ENCODE data around the gene CDK4.

The CDK4 gene

DNA sequence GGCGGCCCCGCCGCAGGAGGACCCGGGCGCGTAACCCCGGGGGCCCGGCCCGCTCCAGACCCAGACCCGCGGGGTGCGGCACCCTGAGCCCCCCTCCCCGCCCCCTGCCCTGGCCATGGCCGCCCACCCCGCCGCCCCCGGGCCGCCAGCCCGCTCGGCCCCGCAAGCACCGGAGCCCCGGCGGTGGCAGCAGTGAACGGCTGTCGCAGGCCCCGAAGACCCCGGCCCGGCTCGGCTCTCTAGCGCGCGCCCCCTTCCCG is 3.0 kb upstream of the CDK4 start:
- DNase-seq (ENCODE audit: low spot score): no peak
- Histone ChIP-seq H3K27ac (ENCODE audit: poor library complexity, severe bottlenecking) (peak overlapping the region; percentile 65), H3K9me3 (ENCODE audit: severe bottlenecking) (no peaks in the 10 kb centered on the region), H3K36me3 (ENCODE audit: low read depth) (peaks cover 20% of the 10 kb centered on the region), H3K27me3 (ENCODE audit: insufficient read depth, poor library complexity, severe bottlenecking) (no peaks in the 10 kb centered on the region), H3K4me3 (ENCODE audit: severe bottlenecking) (peak overlapping the region; percentile 78), H3K4me1 (ENCODE audit: insufficient read depth, poor library complexity, severe bottlenecking) (peaks cover 8% of the 10 kb centered on the region)
- no peak for TF ChIP-seq CTCF (IDR thresholded peaks at IDR 0.05; ENCODE audit: poor library complexity, severe bottlenecking)
- ATAC-seq (ENCODE audit: low read depth): no peak

GRCh38 chr12:57754411-57755193 is 2.5 kb upstream of the CDK4 start, which contains the start of gene MARCHF9:
Gene MARCHF9, plus strand, starts transcription at chr12:57755103. Its CDS starts 426 bp downstream, at chr12:57755529.
- ATAC-seq (ENCODE audit: low read depth) (peak; percentile 61), DNase-seq (ENCODE audit: low spot score) (peak; percentile 88)
- no peak for TF ChIP-seq CTCF (IDR thresholded peaks at IDR 0.05; ENCODE audit: poor library complexity, severe bottlenecking)
- no peaks in the 10 kb centered on the region for H3K9me3 ChIP-seq (ENCODE audit: severe bottlenecking)
- H3K27me3 ChIP-seq (ENCODE audit: insufficient read depth, poor library complexity, severe bottlenecking): no peaks in the 10 kb centered on the region
- peak within 1 kb of the TSS; percentile 65 for H3K27ac ChIP-seq (ENCODE audit: poor library complexity, severe bottlenecking)
- peaks cover 25% of the 10 kb centered on the region for H3K36me3 ChIP-seq (ENCODE audit: low read depth)
- peaks cover 8% of the 10 kb centered on the region for H3K4me1 ChIP-seq (ENCODE audit: insufficient read depth, poor library complexity, severe bottlenecking)
- peak within 1 kb of the TSS; percentile 78 for H3K4me3 ChIP-seq (ENCODE audit: severe bottlenecking)

DNA sequence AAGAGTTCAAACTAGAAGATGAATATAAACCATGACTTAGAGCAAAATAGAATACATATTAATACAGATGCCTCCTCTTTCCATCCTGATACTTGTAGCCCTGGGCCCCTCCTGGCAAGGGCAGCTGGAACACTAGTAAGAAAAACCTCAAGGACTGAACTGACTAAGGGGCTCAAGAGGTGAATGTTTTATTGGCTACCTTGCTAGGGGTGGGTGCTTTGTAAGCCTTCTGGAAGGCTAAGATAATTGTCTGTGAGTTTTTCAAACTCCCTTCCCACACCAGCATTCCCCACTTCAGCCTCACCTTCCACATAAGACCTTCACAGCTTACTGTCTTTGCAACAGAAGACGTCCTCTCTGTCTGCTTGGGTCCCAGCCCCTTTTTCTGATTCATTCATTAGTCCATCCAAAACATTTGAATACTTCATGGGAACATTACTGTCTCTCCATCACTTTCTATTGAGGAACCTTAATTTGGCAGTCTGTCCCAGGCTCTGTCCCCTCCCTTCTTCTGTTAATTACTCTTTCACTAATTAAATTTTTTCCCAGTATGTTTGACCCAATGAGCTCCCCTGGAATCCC is 1.7 kb upstream of the CDK4 start:
- no peak for DNase-seq (ENCODE audit: low spot score)
- H3K27ac ChIP-seq (ENCODE audit: poor library complexity, severe bottlenecking): peak overlapping the region; percentile 65
- H3K4me1 ChIP-seq (ENCODE audit: insufficient read depth, poor library complexity, severe bottlenecking): peaks cover 8% of the 10 kb centered on the region
- H3K27me3 ChIP-seq (ENCODE audit: insufficient read depth, poor library complexity, severe bottlenecking): no peaks in the 10 kb centered on the region
- no peaks in the 10 kb centered on the region for H3K9me3 ChIP-seq (ENCODE audit: severe bottlenecking)
- no peak overlapping the region for H3K4me3 ChIP-seq (ENCODE audit: severe bottlenecking)
- no peak for TF ChIP-seq CTCF (IDR thresholded peaks at IDR 0.05; ENCODE audit: poor library complexity, severe bottlenecking)
- H3K36me3 ChIP-seq (ENCODE audit: low read depth): peaks cover 33% of the 10 kb centered on the region
- no peak for ATAC-seq (ENCODE audit: low read depth)

- ATAC-seq (ENCODE audit: low read depth) (no peak), DNase-seq (ENCODE audit: low spot score) (no peak)
- H3K4me1 ChIP-seq (ENCODE audit: insufficient read depth, poor library complexity, severe bottlenecking): peaks cover 8% of the 10 kb centered on the region
- peak overlapping the region; percentile 13 for H3K4me3 ChIP-seq (ENCODE audit: severe bottlenecking)
- H3K27ac ChIP-seq (ENCODE audit: poor library complexity, severe bottlenecking): peak overlapping the region; percentile 65
- H3K36me3 ChIP-seq (ENCODE audit: low read depth): peaks cover 40% of the 10 kb centered on the region
- TF ChIP-seq CTCF (IDR thresholded peaks at IDR 0.05; ENCODE audit: poor library complexity, severe bottlenecking): no peak
- H3K27me3 ChIP-seq (ENCODE audit: insufficient read depth, poor library complexity, severe bottlenecking): no peaks in the 10 kb centered on the region
- no peaks in the 10 kb centered on the region for H3K9me3 ChIP-seq (ENCODE audit: severe bottlenecking)
These were observed 524 bp upstream of the CDK4 start for GRCh38 chr12:57752668-57753000.

- peak overlapping the region; percentile 53 for H3K27ac ChIP-seq (ENCODE audit: poor library complexity, severe bottlenecking)
- H3K27me3 ChIP-seq (ENCODE audit: insufficient read depth, poor library complexity, severe bottlenecking): no peaks in the 10 kb centered on the region
- H3K9me3 ChIP-seq (ENCODE audit: severe bottlenecking): no peaks in the 10 kb centered on the region
- TF ChIP-seq CTCF (IDR thresholded peaks at IDR 0.05; ENCODE audit: poor library complexity, severe bottlenecking): no peak
- H3K4me3 ChIP-seq (ENCODE audit: severe bottlenecking): peak overlapping the region; percentile 82
- H3K36me3 ChIP-seq (ENCODE audit: low read depth): peaks cover 48% of the 10 kb centered on the region
- H3K4me1 ChIP-seq (ENCODE audit: insufficient read depth, poor library complexity, severe bottlenecking): peaks cover 8% of the 10 kb centered on the region
- DNase-seq (ENCODE audit: low spot score): no peak
- ATAC-seq (ENCODE audit: low read depth): no peak
These were observed 700 bp downstream of the CDK4 start for GRCh38 chr12:57751432-57751787.
